Right ventricle myocardium inferior (tissue), 1 donor: ENCODE data around the gene PRAC1. TPM values are rescaled to one million over a fixed set of nuclear protein-coding genes. Genes with fewer than 3 reads are reported as not detected.

Experiments used
- ATAC-seq: fragments of 200-7000 bp; cut with Tn5 transposase; one replicate; pipeline ENCODE4 v1.9.1; 2020; ENCODE audit warnings: mild to moderate bottlenecking, moderate library complexity
- DNase-seq: peaks from one replicate; pipeline ENCODE4 v3.0.0; 2021; ENCODE audit errors: missing footprints
- intact Hi-C: fragments of 100-400 bp; cut with DNase I; formaldehyde crosslinking; loops from one replicate; pipeline ENCODE4 v1.11.0; 2022
- total RNA-seq: library from RNA; stranded (reverse); fragmentation: NEBNext Ultra II Directional; extraction: Animal tissue kit (Norgen Biotek cat#: 25700); gene quantifications from one replicate; pipeline ENCODE4 v1.2.1, GENCODE V29; 2021
- donor health status: DM: no; HTN: yes; CAD: no; lungs with severe emphysema.

Gene PRAC1
- total RNA-seq, 1 donor from 2014 or later: not detected

DNA sequence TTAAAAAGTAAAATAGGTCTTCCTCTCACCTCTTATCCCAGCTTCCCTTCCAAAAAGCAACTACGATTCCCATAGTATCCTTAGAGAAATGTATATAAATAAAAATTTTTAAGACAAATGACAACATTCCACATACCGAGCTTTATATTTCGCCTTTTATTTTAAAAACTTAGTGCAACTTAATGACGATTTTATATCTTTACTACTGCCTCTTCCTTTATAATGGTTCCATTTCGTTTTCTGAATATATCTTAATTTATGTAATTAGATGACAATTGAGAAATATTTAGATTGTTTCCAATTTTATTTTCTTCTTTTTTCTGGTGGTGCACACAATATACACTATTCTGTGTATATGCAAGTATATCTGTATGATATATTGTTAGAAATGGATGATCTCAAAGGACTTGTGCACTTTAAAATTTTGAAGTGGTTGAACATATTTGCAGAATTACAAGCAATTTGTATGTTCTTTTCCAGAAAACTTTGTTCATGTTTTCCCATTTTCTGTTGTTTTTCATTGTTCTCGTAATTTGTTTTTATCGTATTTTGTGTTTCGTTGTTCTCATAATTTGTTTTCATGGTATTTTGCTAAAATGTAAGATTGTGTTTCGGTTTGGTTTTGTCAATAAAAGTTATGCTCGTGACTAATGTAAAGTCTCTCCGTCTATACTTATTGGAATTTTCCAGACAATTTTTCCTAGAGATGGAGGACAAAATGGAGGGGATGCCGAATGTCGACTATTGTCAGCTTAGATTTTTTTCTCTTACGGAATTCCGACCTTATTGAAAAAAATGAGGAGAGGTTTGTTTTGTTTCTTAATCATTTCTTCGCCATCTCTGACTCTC is 26.6 kb upstream of the PRAC1 start:
- ATAC-seq: no peak
- no peak for DNase-seq

GRCh38 chr17:48747445-48748363 is 25.4 kb upstream of the PRAC1 start:
- DNase-seq (no peak), ATAC-seq (no peak)
- intact Hi-C loops: no loop called here

More for the DNA sequence above, 26.6 kb upstream of the PRAC1 start:
- intact Hi-C loops: no loop called here

GRCh38 chr17:48746916-48747444 is 24.7 kb upstream of the PRAC1 start:
- DNase-seq: no peak
- ATAC-seq: no peak
- intact Hi-C loops: no loop called here

- intact Hi-C loops: no loop called here
- no peak for DNase-seq
- ATAC-seq: no peak
Observed at GRCh38 chr17:48745381-48746275, 23.3 kb upstream of the PRAC1 start.

DNA sequence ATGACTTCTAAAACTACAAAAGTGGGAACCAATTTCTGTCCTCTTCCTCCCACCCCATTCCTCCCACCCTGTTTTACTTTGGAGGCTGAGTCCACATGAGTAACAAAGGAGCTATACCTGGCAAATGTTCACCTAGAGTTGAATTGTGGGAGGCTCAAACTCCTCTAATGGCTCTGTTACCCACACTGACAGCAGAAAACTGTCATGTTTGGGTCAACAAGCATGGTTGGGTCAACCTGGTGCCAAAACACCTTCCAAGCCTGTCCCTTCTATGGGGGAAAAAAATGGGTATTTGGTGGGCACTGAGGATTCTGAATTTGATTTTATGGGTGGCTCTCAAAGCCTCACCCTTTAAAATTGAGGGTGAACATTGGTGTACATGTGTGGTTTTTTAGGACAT is 18.2 kb upstream of the PRAC1 start:
- DNase-seq: no peak
- no peak for ATAC-seq
- intact Hi-C loops: no loop called here

DNA sequence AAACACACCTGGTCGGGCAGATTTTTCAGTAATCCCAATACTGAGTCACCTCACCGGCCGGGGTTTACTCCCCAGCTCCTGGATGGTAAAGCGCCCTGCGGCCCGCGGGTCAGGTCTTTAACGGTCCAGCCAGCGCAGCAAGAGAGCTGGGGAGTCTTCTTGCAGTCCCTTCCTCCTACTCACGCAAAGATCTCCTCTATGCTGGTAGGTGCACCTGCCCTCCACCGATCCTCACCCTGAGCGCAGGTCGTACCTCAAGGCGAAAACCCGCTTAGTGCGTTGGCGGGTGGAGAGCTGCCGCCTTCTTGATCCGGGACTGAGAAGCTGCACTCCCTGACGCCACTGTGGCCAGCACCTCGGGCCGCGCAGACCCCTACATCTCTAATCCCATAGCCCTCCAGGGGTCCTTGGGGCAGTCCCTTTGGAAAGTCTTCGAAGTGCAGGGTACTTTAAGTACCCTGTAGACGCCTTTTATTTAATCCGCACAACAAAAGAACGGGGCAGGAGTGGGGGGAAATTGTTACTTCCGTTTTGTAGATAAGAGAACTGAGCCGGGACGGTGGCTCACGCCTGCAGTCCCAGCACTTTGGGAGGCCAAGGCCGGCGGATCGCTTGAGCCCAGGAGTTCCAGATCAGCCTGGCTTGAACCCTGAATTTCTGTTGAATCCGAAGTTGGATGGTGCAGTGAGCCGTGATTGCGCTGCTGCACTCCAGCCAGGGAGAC is 16.6 kb upstream of the PRAC1 start:
- intact Hi-C loops: no loop called here
- DNase-seq (no peak), ATAC-seq (no peak)

DNA sequence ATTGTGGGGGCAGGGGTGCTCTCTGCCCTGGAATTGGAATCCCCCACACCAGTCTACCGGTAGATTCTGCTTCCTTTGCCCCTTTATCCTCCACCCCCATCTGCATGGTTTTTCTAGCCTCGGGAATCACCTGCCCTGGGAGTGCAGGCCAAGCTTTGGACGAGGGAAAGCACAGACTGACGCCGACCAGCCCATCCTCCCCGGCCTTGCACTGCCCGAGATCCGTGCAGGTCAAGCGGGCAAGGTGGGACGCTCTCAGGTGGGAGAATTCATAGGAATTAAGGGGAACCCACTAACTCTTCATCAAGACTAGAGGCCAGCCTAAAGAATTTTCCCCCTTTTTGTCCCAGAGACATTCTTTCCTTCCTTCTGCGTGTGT is 16.1 kb upstream of the PRAC1 start:
- DNase-seq (no peak), ATAC-seq (no peak)
- intact Hi-C loops: no loop called here

DNA sequence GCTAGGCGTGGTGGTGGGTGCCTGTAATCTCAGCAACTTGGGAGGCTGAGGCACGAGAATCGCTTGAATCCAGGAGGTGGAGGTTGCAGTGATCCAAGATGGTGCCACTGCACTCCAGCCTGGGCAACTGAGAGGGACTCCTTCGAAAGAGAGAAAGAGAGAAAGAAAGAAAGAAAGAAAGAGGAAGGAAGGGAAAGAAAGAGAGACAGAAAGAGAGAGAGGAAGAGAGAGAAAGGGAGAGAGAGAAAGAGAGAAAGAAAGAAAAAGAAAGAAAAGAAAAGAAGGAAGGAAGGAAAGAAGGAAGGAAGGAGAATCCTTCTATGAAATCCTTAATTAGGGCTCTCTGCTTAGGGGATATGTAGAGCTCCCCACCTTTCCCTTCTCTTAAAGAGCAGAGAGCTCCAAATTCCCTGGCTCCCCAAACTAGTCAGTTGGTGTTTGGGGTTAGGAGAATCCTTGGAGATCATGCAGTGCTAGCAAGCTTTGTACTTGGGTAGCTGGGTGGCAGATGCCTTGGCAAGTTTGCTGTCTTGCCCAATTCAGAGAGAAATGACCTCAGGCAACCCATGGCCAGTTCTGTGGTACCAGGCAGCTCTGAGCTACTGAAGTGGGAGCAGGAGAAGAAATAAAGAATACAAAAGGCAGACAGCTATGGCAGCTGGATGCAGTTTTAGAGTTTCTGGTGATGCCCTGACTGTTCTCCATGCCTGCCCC is 15.2 kb upstream of the PRAC1 start:
- intact Hi-C loops: no loop called here
- ATAC-seq (no peak), DNase-seq (no peak)

DNA sequence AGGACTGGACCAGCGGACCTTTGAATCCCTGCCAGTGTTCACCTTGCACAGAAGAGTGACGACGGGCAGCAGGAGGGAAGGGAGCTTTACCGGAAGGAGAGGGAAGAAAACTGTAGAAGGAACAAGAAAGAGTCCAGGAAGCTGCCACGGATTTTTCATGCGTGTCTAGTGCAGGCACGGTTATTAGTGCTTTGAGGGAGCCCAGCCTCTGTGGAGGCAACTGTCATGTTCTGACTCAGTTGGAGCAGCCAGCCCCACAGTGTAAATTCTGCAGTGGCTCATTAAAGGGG is 12.7 kb upstream of the PRAC1 start:
- DNase-seq: no peak
- ATAC-seq: no peak
- intact Hi-C loops: no loop called here

- ATAC-seq (no peak), DNase-seq (no peak)
- intact Hi-C loops: no loop called here
Observed at GRCh38 chr17:48734333-48735061, 12.2 kb upstream of the PRAC1 start.

GRCh38 chr17:48733632-48734328 is 11.5 kb upstream of the PRAC1 start:
- intact Hi-C loops: no loop called here
- ATAC-seq (no peak), DNase-seq (no peak)

DNA sequence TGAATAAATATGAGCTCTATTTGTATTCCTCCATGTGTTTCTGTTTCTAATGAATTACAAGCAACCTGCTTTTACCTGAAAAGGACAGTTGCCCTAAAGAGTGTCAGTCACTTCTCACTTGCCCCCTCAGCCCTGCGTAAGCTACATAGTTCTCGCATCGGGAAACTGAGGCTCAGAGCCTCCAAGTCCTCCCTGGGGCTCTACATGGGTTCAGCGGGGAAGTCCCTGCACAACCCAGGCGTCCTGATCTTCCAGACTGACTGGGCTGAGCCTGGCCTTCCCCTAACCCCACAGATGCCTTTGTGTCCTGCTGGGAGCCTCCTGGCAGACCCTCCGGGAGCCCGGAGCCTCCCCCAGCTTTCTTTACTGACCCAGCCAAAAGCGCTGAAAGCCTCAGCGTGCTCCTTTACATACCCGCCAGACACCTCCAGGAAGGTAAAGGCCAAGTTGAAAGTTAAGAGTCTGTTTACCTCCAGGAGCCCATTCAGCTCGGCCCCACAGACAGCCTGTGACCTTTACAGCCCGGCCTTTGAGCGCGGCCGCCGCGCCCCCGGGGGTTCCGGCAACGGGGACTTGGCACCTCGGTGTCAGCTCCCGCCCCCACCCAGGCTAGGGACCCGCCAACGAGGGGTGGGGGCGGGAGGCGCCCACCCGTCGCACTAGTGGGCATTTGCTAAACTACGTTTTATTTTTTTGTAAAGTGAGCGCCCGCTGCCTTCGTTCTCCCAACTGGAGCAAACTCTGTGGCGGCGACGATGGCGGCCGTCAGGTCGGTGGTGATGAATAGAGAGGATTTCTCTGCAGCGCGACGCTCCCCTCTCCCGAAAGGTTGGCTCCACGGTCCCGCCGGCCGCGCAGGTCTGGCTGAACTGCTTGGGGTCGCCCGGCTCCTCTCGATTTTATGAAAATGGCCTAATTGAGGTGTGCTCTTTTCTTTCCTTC is 10.6 kb upstream of the PRAC1 start:
- no peak for DNase-seq
- ATAC-seq: no peak
- intact Hi-C loops: no loop called here

DNA sequence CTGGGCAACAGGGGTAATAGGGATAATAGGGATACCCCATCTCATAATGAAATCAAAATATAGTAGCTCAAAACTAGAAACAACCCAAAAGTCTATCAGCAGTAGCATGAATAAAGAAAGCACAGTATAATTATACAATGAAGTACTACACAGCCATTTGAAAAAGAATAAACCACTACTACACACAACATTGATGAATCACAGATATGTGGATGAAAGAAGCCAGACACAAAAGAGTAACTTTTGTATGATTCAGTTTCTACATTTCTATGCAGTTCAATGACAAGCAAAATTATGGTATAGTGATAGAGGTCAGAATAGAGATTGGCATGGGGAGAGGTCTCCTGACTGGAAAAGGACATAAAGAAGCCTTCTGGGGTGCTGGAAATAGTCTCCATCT is 9.0 kb upstream of the PRAC1 start:
- intact Hi-C loops: no loop called here
- no peak for DNase-seq
- ATAC-seq: no peak

DNA sequence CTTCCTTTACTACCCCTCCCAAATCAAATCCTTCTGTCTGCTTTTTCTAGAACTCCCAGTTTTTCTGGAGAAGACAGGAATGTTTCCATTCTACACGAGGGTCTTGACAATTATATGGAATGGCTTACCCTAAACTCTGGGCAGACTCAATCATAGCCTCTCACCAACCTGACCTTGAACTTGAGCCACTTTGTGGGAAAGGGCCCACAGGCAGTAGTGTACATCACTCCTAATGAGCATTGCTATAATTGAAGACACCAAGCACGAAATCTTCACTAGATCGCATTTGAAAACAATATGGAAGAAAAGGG is 7.9 kb upstream of the PRAC1 start:
- DNase-seq (no peak), ATAC-seq (no peak)
- intact Hi-C loops: no loop called here

- DNase-seq: no peak
- no peak for ATAC-seq
- intact Hi-C loops: loop anchor here (5.0 kb wide), 1 partner anchor 148 kb away; no protein-coding TSS in a partner anchor
Observed at GRCh38 chr17:48729335-48730239, 7.3 kb upstream of the PRAC1 start.
